HEK293 (cell line): ENCODE measurements around the gene LRRK1.

ENCODE experiments used
- BCL11A ChIP-seq: fragments of 450-650 bp; formaldehyde crosslinking; IDR thresholded peaks from 2 replicates; pipeline ENCODE4 v1.5.1; 2016; ENCODE audit warnings: low read depth, missing biosample characterization, missing genetic modification characterization
- CTCF ChIP-seq: fragments of 450-650 bp; formaldehyde crosslinking; IDR thresholded peaks from 2 replicates; pipeline ENCODE4 v1.5.1; 2016; ENCODE audit warnings: missing biosample characterization, missing genetic modification characterization
- EGR2 ChIP-seq: fragments of 450-650 bp; formaldehyde crosslinking; IDR thresholded peaks from 2 replicates; pipeline ENCODE4 v1.5.1; 2016; ENCODE audit warnings: low read depth, missing biosample characterization, missing genetic modification characterization
- ZBTB8A ChIP-seq: fragments of 450-650 bp; formaldehyde crosslinking; IDR thresholded peaks from 2 replicates; pipeline ENCODE4 v1.5.1; 2016; ENCODE audit warnings: missing biosample characterization, missing genetic modification characterization
- ZNF157 ChIP-seq: fragments of 450-650 bp; formaldehyde crosslinking; IDR thresholded peaks from 2 replicates; pipeline ENCODE4 v1.5.1; 2016; ENCODE audit warnings: missing biosample characterization, missing genetic modification characterization
- ZNF354C ChIP-seq: fragments of 450-650 bp; formaldehyde crosslinking; IDR thresholded peaks from 2 replicates; pipeline ENCODE4 v1.5.1; 2016; ENCODE audit warnings: missing biosample characterization, missing genetic modification characterization, low read depth, borderline replicate concordance
- ZNF423 ChIP-seq: fragments of 450-650 bp; formaldehyde crosslinking; IDR thresholded peaks from 2 replicates; pipeline ENCODE4 v1.5.1; 2016; ENCODE audit warnings: missing biosample characterization, missing genetic modification characterization
- ZNF629 ChIP-seq: fragments of 450-650 bp; formaldehyde crosslinking; IDR thresholded peaks from 2 replicates; pipeline ENCODE4 v1.5.1; 2017; ENCODE audit warnings: missing biosample characterization, missing genetic modification characterization
- ZNF645 ChIP-seq: fragments of 450-650 bp; formaldehyde crosslinking; IDR thresholded peaks from 2 replicates; pipeline ENCODE4; 2016; ENCODE audit warnings: missing biosample characterization, missing genetic modification characterization

- TF ChIP-seq BCL11A (tag by site-specific recombination), result no peak
- TF ChIP-seq ZNF157 (tag by site-specific recombination), result no peak
- no peak for TF ChIP-seq ZNF645 (tag by site-specific recombination)
- TF ChIP-seq ZNF629 (tag by site-specific recombination), result no peak
- TF ChIP-seq ZBTB8A (tag by site-specific recombination), result no peak
- TF ChIP-seq ZNF354C (tag by site-specific recombination), result no peak
- TF ChIP-seq ZNF423 (tag by site-specific recombination), result no peak
- TF ChIP-seq CTCF (tag by site-specific recombination), result no peak
- TF ChIP-seq EGR2 (tag by site-specific recombination), result no peak
Observed at GRCh38 chr15:101059381-101060341, 140.5 kb downstream of the LRRK1 start.
